ENCODE data around the gene SGSH. TPM values are rescaled to one million over a fixed set of nuclear protein-coding genes. Genes with fewer than 3 reads are reported as not detected.
A peak's percentile ranks its signal among the peaks of the same experiment; 100 is the strongest.

SGSH gene
- total RNA-seq, 5 donors from 2014 or later (not counting 1 experiment from before 2014, with no cell fraction given), result 133 to 197 (median 155) TPM

DNA sequence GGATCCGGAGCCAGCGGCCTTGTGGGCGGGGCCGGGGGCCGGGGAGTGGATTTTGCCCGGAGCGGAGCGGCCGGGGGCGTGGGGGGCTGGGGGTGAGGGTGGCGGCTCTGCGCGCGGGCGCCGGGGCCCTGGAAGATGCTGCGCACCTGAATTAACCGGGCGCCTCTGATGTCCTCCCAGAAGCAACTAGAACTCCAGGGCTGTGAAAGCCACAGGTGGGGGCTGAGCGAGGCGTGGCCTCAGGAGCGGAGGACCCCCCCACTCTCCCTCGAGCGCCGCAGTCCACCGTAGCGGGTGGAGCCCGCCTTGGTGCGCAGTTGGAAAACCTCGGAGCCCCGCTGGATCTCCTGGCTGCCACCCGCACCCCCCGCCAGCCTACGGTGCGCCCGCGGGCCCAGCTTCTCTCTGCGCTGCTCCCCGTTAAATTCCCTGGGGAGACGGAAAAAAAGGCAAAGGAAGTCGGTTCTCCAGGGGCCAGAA lies 643 bp upstream of the SGSH start:
- peaks cover 0 to 49% of the 10 kb centered on the region in 2 experiments for H3K4me1 ChIP-seq (ENCODE audit: control insufficient read depth in 1 of 2, extremely low read depth in 1 of 2, insufficient read depth in 2 of 2, low read length in 2 of 2)
- peak overlapping the region; percentile 19 to 87 for H3K4me3 ChIP-seq (ENCODE audit: control insufficient read depth in 1 of 2, extremely low read depth in 1 of 2, low read length in 1 of 2)
- peaks cover 0 to 3% of the 10 kb centered on the region in 2 experiments for H3K27me3 ChIP-seq (replicated peaks in 1 of 2; ENCODE audit: control insufficient read depth in 2 of 2, extremely low read depth in 1 of 2, insufficient read depth in 2 of 2, low read length in 1 of 2)
- H3K9me3 ChIP-seq, result no peaks in the 10 kb centered on the region
- no peaks in the 10 kb centered on the region for H3K9me3 Mint-ChIP-seq
- H3K27ac ChIP-seq (ENCODE audit: low read length), result no peak overlapping the region
- ChIA-PET CTCF (no interaction called here), POLR2A (interaction anchor here in 1 of 2 donors (0.6 kb wide), 1 partner anchor 76 kb away, joined by 9 read pairs; no protein-coding TSS in a partner anchor)
- H3K27ac Mint-ChIP-seq, result peak overlapping the region; percentile 74 to 81
- ATAC-seq (replicated peaks in 1 of 4) (peak in 3 of 4 experiments; percentile 2 to 9 (median 9)), DNase-seq (peak in 17 of 35 experiments; percentile 2 to 38 (median 20))
- peaks cover 5 to 24% of the 10 kb centered on the region in 2 donors for H3K36me3 ChIP-seq (ENCODE audit: control insufficient read depth in 2 of 2, extremely low read depth in 1 of 2, insufficient read depth in 1 of 2, low read length in 1 of 2)
- peaks cover 29 to 55% (median 50%) of the 10 kb centered on the region in 3 donors for H3K4me1 Mint-ChIP-seq
- H3K4me3 Mint-ChIP-seq, result peak overlapping the region; percentile 70 to 95 (median 83)
- peaks cover 24% of the 10 kb centered on the region for H3K36me3 Mint-ChIP-seq
- H3K27me3 Mint-ChIP-seq, result no peaks in the 10 kb centered on the region
- WGBS (ENCODE audit: insufficient coverage), result 44% methylated on average over 23 of the region's 41 CpGs

DNA sequence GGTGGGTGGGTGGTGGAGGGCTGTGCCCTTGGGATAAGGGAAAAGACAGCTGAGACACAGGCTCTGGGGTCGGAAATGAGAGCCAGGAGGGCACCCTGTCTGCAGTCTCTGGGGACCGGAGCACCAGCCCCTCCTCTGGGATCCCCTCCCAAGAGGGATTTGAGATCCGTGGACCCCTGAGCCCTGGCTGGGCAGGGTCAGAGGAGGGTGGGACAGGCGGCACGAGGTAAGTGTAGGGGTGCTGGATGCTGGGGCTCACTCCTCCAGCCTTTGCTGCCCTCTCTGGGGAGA lies 425 bp downstream of the SGSH start:
- ChIA-PET CTCF (no interaction called here), POLR2A (interaction anchor here (0.6 to 0.7 kb wide), 3 partner anchors 13 to 174 kb away, joined by 3 to 4 read pairs (median 3); no protein-coding TSS in a partner anchor)
- Mint-ChIP-seq H3K4me3 (peak overlapping the region; percentile 89 to 95 (median 92)), H3K4me1 (peaks cover 29 to 55% (median 50%) of the 10 kb centered on the region in 3 donors), H3K27ac (peak overlapping the region; percentile 94 to 96), H3K9me3 (no peaks in the 10 kb centered on the region), H3K27me3 (no peaks in the 10 kb centered on the region), H3K36me3 (peaks cover 24% of the 10 kb centered on the region)
- ATAC-seq (replicated peaks in 1 of 4) (peak in 3 of 4 experiments; percentile 10 to 38 (median 22)), DNase-seq (peak in 1 of 35 experiments; percentile 6)
- Histone ChIP-seq H3K36me3 (ENCODE audit: control insufficient read depth in 2 of 2, extremely low read depth in 1 of 2, insufficient read depth in 1 of 2, low read length in 1 of 2) (peaks cover 8 to 32% of the 10 kb centered on the region in 2 donors), H3K27me3 (replicated peaks in 1 of 2; ENCODE audit: control insufficient read depth in 2 of 2, extremely low read depth in 1 of 2, insufficient read depth in 2 of 2, low read length in 1 of 2) (peaks cover 0 to 3% of the 10 kb centered on the region in 2 experiments), H3K9me3 (no peaks in the 10 kb centered on the region), H3K4me3 (ENCODE audit: control insufficient read depth in 1 of 2, extremely low read depth in 1 of 2, low read length in 1 of 2) (peak overlapping the region; percentile 77 to 87), H3K27ac (ENCODE audit: low read length) (peak overlapping the region; percentile 79), H3K4me1 (ENCODE audit: control insufficient read depth in 1 of 2, extremely low read depth in 1 of 2, insufficient read depth in 2 of 2, low read length in 2 of 2) (peaks cover 0 to 49% of the 10 kb centered on the region in 2 experiments)
- 8% methylated on average over 2 of the region's 5 CpGs for WGBS (ENCODE audit: insufficient coverage)

DNA sequence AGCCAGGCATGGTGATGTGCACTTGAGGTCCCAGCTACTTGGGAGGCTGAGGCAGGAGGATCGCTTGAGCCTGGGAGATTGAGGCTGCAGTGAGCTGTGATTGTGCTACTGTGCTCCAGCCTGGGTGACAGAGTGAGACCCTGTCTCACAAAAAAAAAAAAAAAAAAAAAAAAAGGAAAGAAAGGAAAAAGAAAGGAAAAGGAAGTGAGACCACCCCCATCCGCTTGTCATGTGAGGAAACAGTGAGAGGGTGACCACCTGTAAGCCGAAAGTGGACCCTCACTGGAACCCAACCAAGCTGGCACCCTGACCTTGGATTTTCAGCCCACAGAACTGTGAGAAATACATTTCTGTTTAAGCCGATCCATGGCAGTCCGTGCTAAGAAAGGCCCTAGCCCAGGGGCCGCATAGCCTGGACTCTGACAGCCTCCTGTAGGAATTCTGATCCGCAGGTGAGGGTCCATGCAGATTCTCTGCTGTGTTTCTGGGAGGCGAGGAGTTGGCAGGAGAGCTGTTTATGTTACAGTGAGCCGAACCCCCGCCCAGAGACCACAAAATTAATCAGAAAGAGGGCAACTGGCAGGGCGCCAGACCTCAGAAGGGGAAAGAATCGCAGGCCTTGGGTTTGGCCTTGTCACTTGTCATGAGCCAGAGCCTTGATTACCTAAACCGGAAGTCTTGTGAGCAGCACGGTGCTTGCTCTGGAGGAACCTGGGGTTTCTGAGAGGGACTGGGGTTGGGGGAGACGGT lies 945 bp downstream of the SGSH start:
- H3K4me1 ChIP-seq (ENCODE audit: control insufficient read depth in 1 of 2, extremely low read depth in 1 of 2, insufficient read depth in 2 of 2, low read length in 2 of 2), result peaks cover 0 to 49% of the 10 kb centered on the region in 2 experiments
- ATAC-seq (replicated peaks in 1 of 4) (peak; percentile 87 to 90 (median 88)), DNase-seq (peak; percentile 87 to 96 (median 91))
- no peaks in the 10 kb centered on the region for H3K9me3 ChIP-seq
- H3K27me3 ChIP-seq (replicated peaks in 1 of 2; ENCODE audit: control insufficient read depth in 2 of 2, extremely low read depth in 1 of 2, insufficient read depth in 2 of 2, low read length in 1 of 2), result peaks cover 0 to 3% of the 10 kb centered on the region in 2 experiments
- ChIA-PET POLR2A (interaction anchor here (0.6 to 1.1 kb wide), 3 partner anchors 11 to 174 kb away, joined by 3 read pairs; no protein-coding TSS in a partner anchor), CTCF (interaction anchor here (0.6 to 0.7 kb wide), 2 partner anchors 9 to 16 kb away, joined by 4 read pairs; no protein-coding TSS in a partner anchor)
- Mint-ChIP-seq H3K36me3 (peaks cover 24% of the 10 kb centered on the region), H3K4me3 (peak overlapping the region; percentile 89 to 95 (median 92)), H3K4me1 (peaks cover 29 to 54% (median 50%) of the 10 kb centered on the region in 3 donors), H3K27ac (peak overlapping the region; percentile 94 to 96), H3K9me3 (no peaks in the 10 kb centered on the region), H3K27me3 (no peaks in the 10 kb centered on the region)
- H3K4me3 ChIP-seq (ENCODE audit: control insufficient read depth in 1 of 2, extremely low read depth in 1 of 2, low read length in 1 of 2), result peak overlapping the region; percentile 77 to 87
- WGBS (ENCODE audit: insufficient coverage), result 10% methylated on average over 14 of the region's 15 CpGs
- H3K36me3 ChIP-seq (ENCODE audit: control insufficient read depth in 2 of 2, extremely low read depth in 1 of 2, insufficient read depth in 1 of 2, low read length in 1 of 2), result peaks cover 12 to 37% of the 10 kb centered on the region in 2 donors
- peak overlapping the region; percentile 79 for H3K27ac ChIP-seq (ENCODE audit: low read length)

DNA sequence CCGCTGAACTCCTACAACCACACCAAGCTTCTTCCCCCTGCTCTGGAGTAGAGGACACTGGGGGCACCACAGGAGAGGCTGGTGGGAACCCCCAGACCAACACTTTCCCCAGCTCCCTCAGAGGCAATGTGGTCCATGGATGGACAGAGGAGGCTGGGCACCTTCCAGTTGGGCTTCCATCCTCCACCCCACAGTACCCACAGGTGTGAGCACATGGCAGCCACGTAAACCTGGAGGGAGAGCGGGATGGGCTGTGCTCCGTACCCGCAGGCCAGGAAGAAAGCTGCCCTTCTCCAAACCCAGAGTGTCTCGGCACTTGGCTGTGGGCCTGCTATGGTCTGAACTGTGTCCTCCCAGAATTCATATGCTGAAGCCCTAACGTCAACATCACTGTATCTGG lies 1.7 kb downstream of the SGSH start:
- H3K9me3 Mint-ChIP-seq, result no peaks in the 10 kb centered on the region
- no peaks in the 10 kb centered on the region for H3K9me3 ChIP-seq
- no peaks in the 10 kb centered on the region for H3K27me3 Mint-ChIP-seq
- no peak for ATAC-seq (replicated peaks in 1 of 4)
- peaks cover 0 to 3% of the 10 kb centered on the region in 2 experiments for H3K27me3 ChIP-seq (replicated peaks in 1 of 2; ENCODE audit: control insufficient read depth in 2 of 2, extremely low read depth in 1 of 2, insufficient read depth in 2 of 2, low read length in 1 of 2)
- H3K4me1 ChIP-seq (ENCODE audit: control insufficient read depth in 1 of 2, extremely low read depth in 1 of 2, insufficient read depth in 2 of 2, low read length in 2 of 2), result peaks cover 0 to 49% of the 10 kb centered on the region in 2 experiments
- peak overlapping the region; percentile 79 for H3K27ac ChIP-seq (ENCODE audit: low read length)
- H3K4me1 Mint-ChIP-seq, result peaks cover 29 to 49% (median 49%) of the 10 kb centered on the region in 3 donors
- 100% methylated on average over 3 of the region's 7 CpGs for WGBS (ENCODE audit: insufficient coverage)
- peak overlapping the region; percentile 94 to 96 for H3K27ac Mint-ChIP-seq
- H3K4me3 Mint-ChIP-seq, result peak overlapping the region; percentile 89 to 95 (median 92)
- H3K36me3 Mint-ChIP-seq, result peaks cover 23% of the 10 kb centered on the region
- ChIA-PET POLR2A (interaction anchor here in 1 of 2 donors (1.1 kb wide), 1 partner anchor 11 kb away, joined by 3 read pairs; no protein-coding TSS in a partner anchor), CTCF (interaction anchor here (0.6 to 0.7 kb wide), 2 partner anchors 8 to 17 kb away, joined by 4 read pairs; no protein-coding TSS in a partner anchor)
- H3K4me3 ChIP-seq (ENCODE audit: control insufficient read depth in 1 of 2, extremely low read depth in 1 of 2, low read length in 1 of 2), result no peak overlapping the region
- peaks cover 12 to 44% of the 10 kb centered on the region in 2 donors for H3K36me3 ChIP-seq (ENCODE audit: control insufficient read depth in 2 of 2, extremely low read depth in 1 of 2, insufficient read depth in 1 of 2, low read length in 1 of 2)
- no peak for DNase-seq

DNA sequence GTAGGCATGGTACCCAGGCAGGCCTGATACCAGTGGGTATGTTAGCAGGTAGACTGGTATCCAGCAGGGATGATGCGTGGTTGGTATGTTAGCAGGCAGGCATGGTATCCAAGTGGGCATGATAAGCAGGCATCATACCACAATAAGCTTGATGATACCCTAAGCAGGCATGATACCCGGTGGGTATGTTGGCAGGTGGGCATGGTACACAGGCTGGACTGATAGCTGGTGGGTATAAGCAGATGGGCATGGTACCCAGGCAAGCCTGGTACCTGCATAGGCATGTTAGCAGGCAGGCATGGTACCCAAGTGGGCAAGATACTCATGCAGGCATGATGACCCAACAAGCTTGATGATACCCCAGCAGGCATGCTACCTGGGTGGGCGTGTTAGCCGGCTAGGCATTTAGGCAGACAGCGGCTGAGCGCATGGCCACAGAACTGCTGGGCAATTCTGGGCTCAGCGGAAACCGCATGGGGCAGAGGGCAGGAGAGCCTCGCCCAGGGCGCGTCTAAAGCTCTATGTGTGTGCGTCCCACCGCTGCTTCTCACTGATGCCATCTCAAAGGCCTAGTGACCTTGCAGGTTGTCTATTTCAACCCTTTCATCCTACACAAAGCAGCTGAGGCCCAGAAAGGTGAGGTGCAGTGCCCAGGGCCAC lies 2.3 kb downstream of the SGSH start:
- peaks cover 18% of the 10 kb centered on the region for H3K36me3 Mint-ChIP-seq

More for the DNA sequence above, 2.3 kb downstream of the SGSH start:
- Histone ChIP-seq H3K9me3 (no peaks in the 10 kb centered on the region), H3K27ac (ENCODE audit: low read length) (no peak overlapping the region), H3K4me3 (ENCODE audit: control insufficient read depth in 1 of 2, extremely low read depth in 1 of 2, low read length in 1 of 2) (no peak overlapping the region), H3K4me1 (ENCODE audit: control insufficient read depth in 1 of 2, extremely low read depth in 1 of 2, insufficient read depth in 2 of 2, low read length in 2 of 2) (peaks cover 0 to 49% of the 10 kb centered on the region in 2 experiments), H3K27me3 (replicated peaks in 1 of 2; ENCODE audit: control insufficient read depth in 2 of 2, extremely low read depth in 1 of 2, insufficient read depth in 2 of 2, low read length in 1 of 2) (peaks cover 0 to 3% of the 10 kb centered on the region in 2 experiments), H3K36me3 (ENCODE audit: control insufficient read depth in 2 of 2, extremely low read depth in 1 of 2, insufficient read depth in 1 of 2, low read length in 1 of 2) (peaks cover 12 to 46% of the 10 kb centered on the region in 2 donors)
- no peaks in the 10 kb centered on the region for H3K27me3 Mint-ChIP-seq
- ATAC-seq (replicated peaks in 1 of 4) (no peak), DNase-seq (no peak)
- H3K4me1 Mint-ChIP-seq, result peaks cover 29 to 44% (median 43%) of the 10 kb centered on the region in 3 donors
- peak overlapping the region in 2 of 3 donors; percentile 13 to 70 for H3K4me3 Mint-ChIP-seq
- ChIA-PET CTCF (no interaction called here), POLR2A (interaction anchor here in 1 of 2 donors (0.5 kb wide), 1 partner anchor 512 kb away, joined by 3 read pairs; no protein-coding TSS in a partner anchor)
- WGBS (ENCODE audit: insufficient coverage), result 98% methylated on average over 13 of the region's 13 CpGs
- H3K9me3 Mint-ChIP-seq, result no peaks in the 10 kb centered on the region
- peak overlapping the region; percentile 66 to 94 for H3K27ac Mint-ChIP-seq

All from T-cell (primary cell).